IMR-90 (cell line): ENCODE measurements around the gene GALNT5. TPM values are rescaled to one million over a fixed set of nuclear protein-coding genes. Genes with fewer than 3 reads are reported as not detected.

Experiments used
- ATAC-seq: fragments of 200-7000 bp; cut with Tn5 transposase; 2 replicates; pipeline ENCODE4 v1.9.1; 2020; ENCODE audit warnings: low read depth, mild to moderate bottlenecking, moderate library complexity
- BruUV-seq: library from RNA; stranded (reverse); fragments of 400-500 nt; replicated peaks from 2 replicates; lab custom pipeline; 2021; lab: Mats Ljungman, UMichigan
- CTCF ChIA-PET: fragments of 300-600 bp; formaldehyde crosslinking; extraction: SDS; loops from one replicate; lab custom pipeline; 2021; ENCODE audit warnings: antibody characterized with exemption; lab: Yijun Ruan, JAX
- POLR2A ChIA-PET: fragments of 300-600 bp; sonication (Branson Sonifier 250); formaldehyde crosslinking; loops from one replicate; lab custom pipeline; 2022; ENCODE audit warnings: antibody characterized with exemption; ENCODE audit not compliant: unreplicated experiment; lab: Charles Lee
- DNase-seq: peaks from one replicate; pipeline ENCODE4 v3.0.0; 2013
- H2AFZ ChIP-seq: replicated peaks from 2 replicates; pipeline ENCODE3; 2013; ENCODE audit warnings: low read length, mild to moderate bottlenecking; ENCODE audit not compliant: poor library complexity
- H2AK5ac ChIP-seq: 2 replicates; pipeline ENCODE4 v1.6.1; 2013; ENCODE audit warnings: low read depth, low read length, inconsistent platforms
- H2AK9ac ChIP-seq: replicated peaks from 2 replicates; pipeline ENCODE3; 2013; ENCODE audit warnings: mild to moderate bottlenecking, low read depth, low read length, moderate library complexity; ENCODE audit not compliant: poor library complexity
- H2BK120ac ChIP-seq: 2 replicates; pipeline ENCODE4 v1.6.1; 2013; ENCODE audit warnings: low read depth, low read length, inconsistent platforms
- H2BK15ac ChIP-seq: 3 replicates; pipeline ENCODE4 v1.6.1; 2013; ENCODE audit warnings: low read depth, low read length, inconsistent platforms
- H2BK20ac ChIP-seq: 2 replicates; pipeline ENCODE4 v1.6.1; 2013; ENCODE audit warnings: low read depth, mild to moderate bottlenecking, inconsistent platforms, low read length, moderate library complexity
- H2BK5ac ChIP-seq: 2 replicates; pipeline ENCODE4 v1.6.1; 2013; ENCODE audit warnings: mild to moderate bottlenecking, low read depth, low read length, inconsistent platforms; ENCODE audit not compliant: poor library complexity, severe bottlenecking
- H3K14ac ChIP-seq: replicated peaks from 2 replicates; pipeline ENCODE4 v1.6.1; 2013; ENCODE audit warnings: low read depth, low read length, inconsistent platforms
- H3K18ac ChIP-seq: 2 replicates; pipeline ENCODE4 v1.6.1; 2013; ENCODE audit warnings: low read depth, low read length, control low read depth
- H3K23ac ChIP-seq: 2 replicates; pipeline ENCODE4 v1.6.1; 2013; ENCODE audit warnings: low read depth, low read length, inconsistent platforms
- H3K27ac ChIP-seq: 2 replicates; pipeline ENCODE4 v1.5.1; 2013; ENCODE audit warnings: mild to moderate bottlenecking, control low read depth, low read length; ENCODE audit not compliant: insufficient read depth
- H3K27me3 ChIP-seq: 2 replicates; pipeline ENCODE4 v1.6.1; 2013; ENCODE audit warnings: low read length; ENCODE audit not compliant: control insufficient read depth, insufficient read depth
- H3K36me3 ChIP-seq: 2 replicates; pipeline ENCODE4 v1.6.1; 2013; ENCODE audit warnings: low read length, mixed read lengths; ENCODE audit not compliant: control insufficient read depth, insufficient read depth
- H3K4ac ChIP-seq: 2 replicates; pipeline ENCODE4 v1.6.1; 2013; ENCODE audit warnings: low read depth, low read length, inconsistent platforms
- H3K4me1 ChIP-seq: 2 replicates; pipeline ENCODE4 v1.6.1; 2013; ENCODE audit warnings: low read length, mixed read lengths; ENCODE audit not compliant: control insufficient read depth, insufficient read depth
- H3K4me2 ChIP-seq: 2 replicates; pipeline ENCODE4 v1.6.1; 2013; ENCODE audit warnings: low read depth, mild to moderate bottlenecking, control low read depth, low read length, moderate library complexity
- H3K4me3 ChIP-seq: 2 replicates; pipeline ENCODE4 v1.5.1; 2013; ENCODE audit warnings: low read depth, mild to moderate bottlenecking, control low read depth, low read length, moderate library complexity; ENCODE audit not compliant: insufficient read depth
- H3K56ac ChIP-seq: 2 replicates; pipeline ENCODE4 v1.6.1; 2013; ENCODE audit warnings: low read length, inconsistent platforms; ENCODE audit not compliant: insufficient read depth; ENCODE audit errors: extremely low read depth
- H3K79me1 ChIP-seq, 2 experiments: 2 replicates each; pipeline ENCODE4 v1.6.1; 2013; ENCODE audit warnings: low read length in 2 of 2, inconsistent platforms in 1 of 2, low read depth in 1 of 2
- H3K9ac ChIP-seq: 2 replicates; pipeline ENCODE4 v1.6.1; 2013; ENCODE audit warnings: low read depth, low read length, control low read depth
- H3K9me1 ChIP-seq: 2 replicates; pipeline ENCODE4 v1.6.1; 2013; ENCODE audit warnings: low read length, inconsistent platforms; ENCODE audit not compliant: insufficient read depth
- H3K9me3 ChIP-seq: 2 replicates; pipeline ENCODE4 v1.6.1; 2013; ENCODE audit warnings: low read length; ENCODE audit not compliant: control insufficient read depth, insufficient read depth
- H4K20me1 ChIP-seq: 2 replicates; pipeline ENCODE4 v1.6.1; 2013; ENCODE audit warnings: low read length, inconsistent platforms; ENCODE audit not compliant: insufficient read depth
- H4K5ac ChIP-seq: 2 replicates; pipeline ENCODE4 v1.6.1; 2013; ENCODE audit warnings: mild to moderate bottlenecking, low read depth, low read length, control low read depth
- H4K8ac ChIP-seq, 2 experiments: 2 replicates each; pipeline ENCODE4 v1.6.1; 2013; ENCODE audit warnings: low read depth in 2 of 2, low read length in 2 of 2, control low read depth in 1 of 2, inconsistent platforms in 1 of 2
- H4K91ac ChIP-seq: 2 replicates; pipeline ENCODE4 v1.6.1; 2013; ENCODE audit warnings: low read depth, low read length, inconsistent platforms; ENCODE audit not compliant: insufficient read depth
- BHLHE40 ChIP-seq: fragments of 150-350 bp; IDR thresholded peaks from 2 replicates; pipeline ENCODE4 v1.6.1; 2016; ENCODE audit warnings: mild to moderate bottlenecking, low read depth, low read length
- CEBPB ChIP-seq: IDR thresholded peaks from 2 replicates; pipeline ENCODE4 v1.6.1; 2012; ENCODE audit warnings: low read depth, low read length, improper control_type of control experiment
- CHD1 ChIP-seq: IDR thresholded peaks from 2 replicates; pipeline ENCODE4 v1.6.1; 2012; ENCODE audit warnings: low read depth, low read length, improper control_type of control experiment
- FOS ChIP-seq: fragments of 150-350 bp; IDR thresholded peaks from 2 replicates; pipeline ENCODE4 v1.6.1; 2016; ENCODE audit warnings: low read depth, low read length
- RAD21 ChIP-seq: IDR thresholded peaks from 2 replicates; pipeline ENCODE4 v1.6.1; 2012; ENCODE audit warnings: low read length, improper control_type of control experiment
- RFX5 ChIP-seq: IDR thresholded peaks from 2 replicates; pipeline ENCODE4 v1.8.0; 2012; ENCODE audit warnings: low read depth, mild to moderate bottlenecking, low read length, moderate library complexity
- dilution Hi-C: fragments of 300-500 bp; cut with HindIII; formaldehyde crosslinking; loops from one replicate; pipeline ENCODE4 v1.14.3; 2018; ENCODE audit warnings: low sequenced_read_pairs; ENCODE audit not compliant: unreplicated experiment
- in situ Hi-C: fragments of 300-500 bp; cut with MboI; formaldehyde crosslinking; loops from 3 replicates; pipeline ENCODE4 v1.14.3; 2019; ENCODE audit warnings: low sequenced_read_pairs, inconsistent platforms, mixed read lengths
- intact Hi-C: fragments of 100-400 bp; cut with micrococcal nuclease; formaldehyde crosslinking; loops from 2 replicates; pipeline ENCODE4 v1.10.0; 2022
- polyA plus RNA-seq, 3 experiments: library from polyadenylated mRNA; depleted of rRNA; stranded (reverse); fragments of >200 nt; gene quantifications; 2 replicates each; pipeline ENCODE4 v1.2.3, GENCODE V29; 2012; ENCODE audit warnings: low replicate concordance in 1 of 3
- total RNA-seq: library from RNA; depleted of rRNA; stranded (reverse); fragments of >200 nt; gene quantifications from 2 replicates; pipeline ENCODE4 v1.2.3, GENCODE V29; 2012
- TF ChIP-seq, protein P1 (sequence below): fragments of 150-350 bp; IDR thresholded peaks from 2 replicates; pipeline ENCODE4 v1.6.1; 2016; ENCODE audit warnings: low read depth, mild to moderate bottlenecking, low read length, moderate library complexity, borderline replicate concordance
- TF ChIP-seq, protein P2 (sequence below): conservative IDR thresholded peaks from 2 replicates; pipeline ENCODE4 v1.5.1; 2012; ENCODE audit warnings: mild to moderate bottlenecking, low read depth, low read length, improper control_type of control experiment

The GALNT5 gene
- total and polyA plus RNA-seq, 2 of the 4 experiments (the other 2 are of a cell fraction), result 36.3 to 63.3 TPM

DNA sequence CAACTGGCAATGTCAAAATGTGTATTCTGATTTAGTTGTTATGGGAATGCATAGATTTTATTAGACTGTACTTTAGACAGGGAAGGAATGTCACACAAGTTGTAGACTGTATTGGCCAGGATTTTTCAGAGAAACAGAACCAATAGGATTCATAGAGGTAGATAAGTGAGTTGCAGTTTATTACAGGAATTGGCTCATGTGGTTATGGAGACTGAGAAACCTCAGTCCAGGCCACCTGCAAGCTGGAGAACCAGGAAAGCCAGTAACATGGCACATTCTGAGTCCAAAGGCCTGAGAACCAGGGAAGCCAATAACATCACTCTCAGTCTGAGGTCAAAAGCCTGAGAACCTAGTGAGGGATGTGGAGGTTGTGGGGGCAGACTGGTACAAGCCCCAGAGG is 1.8 kb upstream of the GALNT5 start:
- H3K36me3 ChIP-seq, result no peaks in the 10 kb centered on the region
- peaks cover 4% of the 10 kb centered on the region for H3K9me1 ChIP-seq
- H3K9me3 ChIP-seq, result no peaks in the 10 kb centered on the region
- peak overlapping the region; percentile 20; the same call in 1 of the 2 replicates for H4K91ac ChIP-seq
- peaks cover 13% of the 10 kb centered on the region for H3K4me1 ChIP-seq
- dilution Hi-C loops (no loop called here), in situ Hi-C loops (no loop called here), intact Hi-C loops (loop anchor here (2.0 kb wide), 1 partner anchor 61 kb away; no protein-coding TSS in a partner anchor)
- H3K4me2 ChIP-seq, result no peak overlapping the region
- H3K14ac ChIP-seq, result peak overlapping the region; percentile 57
- H4K5ac ChIP-seq, result peak overlapping the region; percentile 89
- TF ChIP-seq CEBPB (no peak), BHLHE40 (no peak), RFX5 (no peak), CHD1 (no peak), RAD21 (no peak), FOS (no peak)
- TF ChIP-seq, protein P1, sequence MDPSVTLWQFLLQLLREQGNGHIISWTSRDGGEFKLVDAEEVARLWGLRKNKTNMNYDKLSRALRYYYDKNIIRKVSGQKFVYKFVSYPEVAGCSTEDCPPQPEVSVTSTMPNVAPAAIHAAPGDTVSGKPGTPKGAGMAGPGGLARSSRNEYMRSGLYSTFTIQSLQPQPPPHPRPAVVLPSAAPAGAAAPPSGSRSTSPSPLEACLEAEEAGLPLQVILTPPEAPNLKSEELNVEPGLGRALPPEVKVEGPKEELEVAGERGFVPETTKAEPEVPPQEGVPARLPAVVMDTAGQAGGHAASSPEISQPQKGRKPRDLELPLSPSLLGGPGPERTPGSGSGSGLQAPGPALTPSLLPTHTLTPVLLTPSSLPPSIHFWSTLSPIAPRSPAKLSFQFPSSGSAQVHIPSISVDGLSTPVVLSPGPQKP, result no peak
- TF ChIP-seq, protein P2, sequence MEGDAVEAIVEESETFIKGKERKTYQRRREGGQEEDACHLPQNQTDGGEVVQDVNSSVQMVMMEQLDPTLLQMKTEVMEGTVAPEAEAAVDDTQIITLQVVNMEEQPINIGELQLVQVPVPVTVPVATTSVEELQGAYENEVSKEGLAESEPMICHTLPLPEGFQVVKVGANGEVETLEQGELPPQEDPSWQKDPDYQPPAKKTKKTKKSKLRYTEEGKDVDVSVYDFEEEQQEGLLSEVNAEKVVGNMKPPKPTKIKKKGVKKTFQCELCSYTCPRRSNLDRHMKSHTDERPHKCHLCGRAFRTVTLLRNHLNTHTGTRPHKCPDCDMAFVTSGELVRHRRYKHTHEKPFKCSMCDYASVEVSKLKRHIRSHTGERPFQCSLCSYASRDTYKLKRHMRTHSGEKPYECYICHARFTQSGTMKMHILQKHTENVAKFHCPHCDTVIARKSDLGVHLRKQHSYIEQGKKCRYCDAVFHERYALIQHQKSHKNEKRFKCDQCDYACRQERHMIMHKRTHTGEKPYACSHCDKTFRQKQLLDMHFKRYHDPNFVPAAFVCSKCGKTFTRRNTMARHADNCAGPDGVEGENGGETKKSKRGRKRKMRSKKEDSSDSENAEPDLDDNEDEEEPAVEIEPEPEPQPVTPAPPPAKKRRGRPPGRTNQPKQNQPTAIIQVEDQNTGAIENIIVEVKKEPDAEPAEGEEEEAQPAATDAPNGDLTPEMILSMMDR, result no peak
- H3K4ac ChIP-seq, result peak overlapping the region; percentile 71
- no peak overlapping the region for H3K23ac ChIP-seq
- H2AK5ac ChIP-seq, result peak overlapping the region; percentile 83
- no peak overlapping the region for H3K56ac ChIP-seq
- peak overlapping the region; percentile 61 for H2AFZ ChIP-seq
- peak overlapping the region; percentile 27 for H2BK20ac ChIP-seq
- no peak for DNase-seq
- H3K27me3 ChIP-seq, result no peaks in the 10 kb centered on the region
- peak overlapping the region in 1 of 2 experiments; percentile 72; a peak in 3 of 4 replicates for H4K8ac ChIP-seq
- peak overlapping the region; percentile 42; the same call in 1 of the 2 replicates for H3K27ac ChIP-seq
- BruUV-seq, result no TSS peak
- H3K79me1 ChIP-seq, result peaks cover 16 to 42% of the 10 kb centered on the region in 2 experiments
- no peak overlapping the region for H2AK9ac ChIP-seq
- peak overlapping the region; percentile 84; the same call in 1 of the 2 replicates for H2BK120ac ChIP-seq
- no peak for ATAC-seq
- H3K9ac ChIP-seq, result no peak overlapping the region
- ChIA-PET POLR2A (no interaction called here), CTCF (no interaction called here)
- H3K4me3 ChIP-seq, result no peak overlapping the region
- peak overlapping the region; percentile 91; the same call in 1 of the 2 replicates for H3K18ac ChIP-seq
- H4K20me1 ChIP-seq, result no peaks in the 10 kb centered on the region
- H2BK15ac ChIP-seq, result peak overlapping the region; percentile 82; the same call in 2 of the 3 replicates
- H2BK5ac ChIP-seq, result peak overlapping the region; percentile 64
